SK-N-SH treated with all-trans-retinoic acid at 6 μM for 48 hours (cell line): ENCODE data around the gene DCHS2.

Source experiments
- ATAC-seq: fragments of 200-7000 bp; cut with Tn5 transposase; 3 replicates; pipeline ENCODE4 v1.9.1; 2020; ENCODE audit warnings: mild to moderate bottlenecking, moderate library complexity
- ARNTL ChIP-seq: fragments of 450-650 bp; formaldehyde crosslinking; IDR thresholded peaks from 2 replicates; pipeline ENCODE4 v1.5.0; 2020; ENCODE audit warnings: low read depth, mild to moderate bottlenecking, moderate library complexity, borderline replicate concordance
- CREB5 ChIP-seq: fragments of 250-450 bp; sonication (Bioruptor Pico); IDR thresholded peaks from 2 replicates; pipeline ENCODE4 v1.5.1; 2020; ENCODE audit warnings: low read depth, mild to moderate bottlenecking, moderate library complexity
- CSDC2 ChIP-seq: fragments of 250-450 bp; sonication (Bioruptor Pico); IDR thresholded peaks from 2 replicates; pipeline ENCODE4 v1.5.0; 2020; ENCODE audit warnings: mild to moderate bottlenecking, moderate library complexity
- CSRNP3 ChIP-seq: fragments of 250-450 bp; sonication (Bioruptor Pico); IDR thresholded peaks from 2 replicates; pipeline ENCODE4 v1.5.1; 2021; ENCODE audit warnings: mild to moderate bottlenecking, moderate library complexity
- ISL1 ChIP-seq: fragments of 250-450 bp; sonication (Bioruptor Pico); IDR thresholded peaks from 2 replicates; pipeline ENCODE4 v2.1.2; 2022; ENCODE audit warnings: mild to moderate bottlenecking, moderate library complexity
- POU6F1 ChIP-seq: fragments of 250-450 bp; sonication (Bioruptor Pico); IDR thresholded peaks from 2 replicates; pipeline ENCODE4 v1.8.0; 2021; ENCODE audit warnings: low read depth, mild to moderate bottlenecking, moderate library complexity, borderline replicate concordance
- PPARA ChIP-seq: fragments of 250-450 bp; sonication (Bioruptor Pico); IDR thresholded peaks from 2 replicates; pipeline ENCODE4 v1.5.0; 2020; ENCODE audit warnings: mild to moderate bottlenecking, borderline replicate concordance
- RARB ChIP-seq: fragments of 250-450 bp; sonication (Bioruptor Pico); IDR thresholded peaks from 2 replicates; pipeline ENCODE4 v1.8.0; 2021; ENCODE audit warnings: mild to moderate bottlenecking, moderate library complexity
- SNAI2 ChIP-seq: fragments of 250-450 bp; sonication (Bioruptor Pico); IDR thresholded peaks from 2 replicates; pipeline ENCODE4 v1.5.0; 2020; ENCODE audit warnings: mild to moderate bottlenecking, moderate library complexity
- TCF4 ChIP-seq: fragments of 250-450 bp; sonication (Bioruptor Pico); IDR thresholded peaks from 2 replicates; pipeline ENCODE4 v1.8.0; 2021; ENCODE audit warnings: mild to moderate bottlenecking, moderate library complexity, borderline replicate concordance
- TOX ChIP-seq: fragments of 250-450 bp; sonication (Bioruptor Pico); IDR thresholded peaks from 2 replicates; pipeline ENCODE4 v1.8.0; 2021; ENCODE audit warnings: mild to moderate bottlenecking, moderate library complexity, borderline replicate concordance
- ZC3H10 ChIP-seq: fragments of 250-450 bp; sonication (Bioruptor Pico); IDR thresholded peaks from 2 replicates; pipeline ENCODE4 v1.5.1; 2021; ENCODE audit warnings: mild to moderate bottlenecking, moderate library complexity
- ZFP3 ChIP-seq: fragments of 250-450 bp; sonication (Bioruptor Pico); IDR thresholded peaks from 2 replicates; pipeline ENCODE4 v1.5.0; 2020; ENCODE audit warnings: mild to moderate bottlenecking, moderate library complexity
- ZFP30 ChIP-seq: fragments of 450-650 bp; formaldehyde crosslinking; IDR thresholded peaks from 2 replicates; pipeline ENCODE4 v1.5.0; 2022; ENCODE audit warnings: mild to moderate bottlenecking, moderate library complexity
- ZNF565 ChIP-seq: fragments of 450-650 bp; formaldehyde crosslinking; conservative IDR thresholded peaks from 2 replicates; pipeline ENCODE4 v1.5.0; 2020; ENCODE audit warnings: low read depth, mild to moderate bottlenecking, moderate library complexity
- TF ChIP-seq, protein P1 (sequence below): fragments of 250-450 bp; sonication (Bioruptor Pico); IDR thresholded peaks from 2 replicates; pipeline ENCODE4 v1.5.0; 2020; ENCODE audit warnings: mild to moderate bottlenecking, moderate library complexity

Gene DCHS2

DNA sequence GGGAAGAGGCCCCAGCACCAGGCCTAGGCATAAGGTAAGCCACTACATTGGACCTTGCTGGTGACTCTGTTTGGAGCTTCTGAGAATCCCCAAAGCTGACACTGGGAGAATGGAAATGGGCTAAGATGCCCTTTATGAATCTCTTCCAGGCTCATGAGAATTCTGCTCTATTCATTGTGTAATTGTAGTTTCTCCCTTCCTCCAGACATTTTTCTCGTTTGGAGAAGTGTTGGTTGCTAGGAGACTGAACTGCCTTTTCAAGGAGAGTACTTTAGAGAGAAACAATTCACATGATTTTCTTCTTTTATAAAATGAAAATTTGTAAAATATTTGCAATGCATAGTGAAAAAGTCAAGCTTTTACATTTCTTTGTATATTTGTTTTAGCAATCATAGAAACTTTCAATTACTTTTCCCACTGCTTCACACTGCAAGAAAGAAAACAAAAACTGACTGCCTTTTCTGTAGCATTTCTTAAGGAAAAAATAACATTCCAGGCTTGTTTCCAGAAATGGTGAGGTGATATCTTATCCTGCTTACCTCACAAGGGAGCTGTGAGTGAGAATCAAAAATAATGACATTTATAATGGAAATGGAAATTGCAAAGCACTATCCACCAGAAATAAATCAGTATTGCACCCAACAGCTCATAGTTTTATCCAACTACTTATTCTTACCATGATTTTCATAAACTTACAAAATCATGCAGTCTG lies 24.9 kb upstream of the DCHS2 start:
- no peak for ATAC-seq
- TF ChIP-seq ARNTL (CRISPR knock-in tag): no peak
- TF ChIP-seq ZFP3 (CRISPR knock-in tag): no peak
- TF ChIP-seq TCF4 (CRISPR knock-in tag): no peak
- TF ChIP-seq PPARA: no peak
- TF ChIP-seq CREB5 (CRISPR knock-in tag): no peak
- TF ChIP-seq, protein P1, sequence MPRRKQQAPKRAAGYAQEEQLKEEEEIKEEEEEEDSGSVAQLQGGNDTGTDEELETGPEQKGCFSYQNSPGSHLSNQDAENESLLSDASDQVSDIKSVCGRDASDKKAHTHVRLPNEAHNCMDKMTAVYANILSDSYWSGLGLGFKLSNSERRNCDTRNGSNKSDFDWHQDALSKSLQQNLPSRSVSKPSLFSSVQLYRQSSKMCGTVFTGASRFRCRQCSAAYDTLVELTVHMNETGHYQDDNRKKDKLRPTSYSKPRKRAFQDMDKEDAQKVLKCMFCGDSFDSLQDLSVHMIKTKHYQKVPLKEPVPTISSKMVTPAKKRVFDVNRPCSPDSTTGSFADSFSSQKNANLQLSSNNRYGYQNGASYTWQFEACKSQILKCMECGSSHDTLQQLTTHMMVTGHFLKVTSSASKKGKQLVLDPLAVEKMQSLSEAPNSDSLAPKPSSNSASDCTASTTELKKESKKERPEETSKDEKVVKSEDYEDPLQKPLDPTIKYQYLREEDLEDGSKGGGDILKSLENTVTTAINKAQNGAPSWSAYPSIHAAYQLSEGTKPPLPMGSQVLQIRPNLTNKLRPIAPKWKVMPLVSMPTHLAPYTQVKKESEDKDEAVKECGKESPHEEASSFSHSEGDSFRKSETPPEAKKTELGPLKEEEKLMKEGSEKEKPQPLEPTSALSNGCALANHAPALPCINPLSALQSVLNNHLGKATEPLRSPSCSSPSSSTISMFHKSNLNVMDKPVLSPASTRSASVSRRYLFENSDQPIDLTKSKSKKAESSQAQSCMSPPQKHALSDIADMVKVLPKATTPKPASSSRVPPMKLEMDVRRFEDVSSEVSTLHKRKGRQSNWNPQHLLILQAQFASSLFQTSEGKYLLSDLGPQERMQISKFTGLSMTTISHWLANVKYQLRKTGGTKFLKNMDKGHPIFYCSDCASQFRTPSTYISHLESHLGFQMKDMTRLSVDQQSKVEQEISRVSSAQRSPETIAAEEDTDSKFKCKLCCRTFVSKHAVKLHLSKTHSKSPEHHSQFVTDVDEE: no peak
- TF ChIP-seq ISL1: no peak
- no peak for TF ChIP-seq CSRNP3 (CRISPR knock-in tag)
- TF ChIP-seq ZNF565 (CRISPR knock-in tag): no peak
- no peak for TF ChIP-seq ZC3H10 (CRISPR knock-in tag)

DNA sequence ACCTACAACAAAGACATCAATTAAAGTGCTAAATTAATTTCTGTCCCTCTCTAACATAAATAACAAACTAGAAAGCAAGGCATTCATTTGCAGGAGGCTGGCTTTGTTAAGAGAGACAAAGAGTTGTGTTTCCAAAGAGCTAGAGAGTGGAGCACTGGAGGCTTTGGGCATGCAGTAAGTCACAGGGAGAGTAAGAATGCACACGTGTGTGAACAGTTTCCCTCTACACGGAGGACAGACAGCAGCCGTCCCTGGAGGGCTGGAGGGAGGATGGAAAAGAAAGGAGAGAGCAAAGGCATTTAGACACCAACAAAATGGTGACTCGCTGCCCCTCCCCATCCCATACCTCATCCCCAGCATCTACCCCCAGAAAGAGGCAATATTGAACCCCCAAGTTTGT lies 20.4 kb upstream of the DCHS2 start:
- TF ChIP-seq CREB5 (CRISPR knock-in tag) (no peak), POU6F1 (no peak), ZFP3 (CRISPR knock-in tag) (no peak), CSDC2 (CRISPR knock-in tag) (no peak), ZFP30 (CRISPR knock-in tag) (no peak), RARB (CRISPR knock-in tag) (no peak), ARNTL (CRISPR knock-in tag) (no peak), ISL1 (no peak), SNAI2 (no peak), TCF4 (CRISPR knock-in tag) (no peak)
- TF ChIP-seq, protein P1: no peak
- no peak for ATAC-seq

DNA sequence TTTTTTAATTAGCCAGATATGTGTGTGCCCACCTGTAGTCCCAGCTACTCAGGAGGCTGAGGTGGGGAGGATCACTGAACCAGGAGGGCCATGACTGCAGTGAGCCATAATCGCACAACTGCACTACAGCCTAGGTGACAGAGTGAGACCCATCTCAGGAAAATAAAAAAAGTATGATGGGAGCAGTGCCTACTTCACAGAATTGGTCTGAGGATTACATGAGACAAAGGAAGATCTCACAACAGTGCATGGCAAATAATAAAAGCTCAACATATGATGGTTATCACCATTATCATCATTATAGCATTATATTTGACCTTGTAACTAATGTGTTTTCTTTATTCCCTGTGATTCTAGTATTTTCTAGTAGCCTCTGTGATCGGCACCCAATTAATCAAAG lies 19.9 kb upstream of the DCHS2 start:
- ATAC-seq: no peak
- no peak for TF ChIP-seq ARNTL (CRISPR knock-in tag)
- no peak for TF ChIP-seq ZNF565 (CRISPR knock-in tag)
- TF ChIP-seq CSRNP3 (CRISPR knock-in tag): no peak
- no peak for TF ChIP-seq RARB (CRISPR knock-in tag)
- no peak for TF ChIP-seq CSDC2 (CRISPR knock-in tag)
- no peak for TF ChIP-seq TOX
- no peak for TF ChIP-seq SNAI2
